Measurements from ENCODE around the gene MICU1.
"Not testable (repeated sequence)": the region's sequence is repeated elsewhere in the genome, so short reads cannot be mapped to it uniquely, and the experiment has no call there.

The MICU1 gene

GRCh38 chr10:72503241-72503640 lies 122.6 kb downstream of the MICU1 start:
- FAIRE-seq, result no peak

DNA sequence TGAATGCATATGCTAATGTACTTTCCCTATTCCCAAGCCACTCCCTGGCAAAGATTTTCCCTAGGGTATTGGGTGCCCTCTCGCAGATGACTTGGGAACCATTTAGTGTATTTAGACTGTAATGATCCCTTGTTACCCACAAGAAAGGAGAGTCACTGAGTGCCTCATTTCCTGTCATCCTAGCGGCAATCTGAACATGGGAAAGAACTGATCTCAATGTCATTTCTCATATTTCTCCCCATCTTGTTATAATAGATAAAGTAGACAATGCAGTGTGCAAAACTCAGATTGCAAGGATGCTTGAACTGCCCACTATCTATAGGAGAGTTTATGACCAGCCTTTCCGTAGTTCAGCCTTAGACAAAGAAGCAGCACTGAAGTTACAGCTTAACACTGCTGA lies 123.3 kb downstream of the MICU1 start:
- FAIRE-seq, result no peak

- FAIRE-seq, result no peak
Measured at GRCh38 chr10:72499701-72500100, 126.2 kb downstream of the MICU1 start.

DNA sequence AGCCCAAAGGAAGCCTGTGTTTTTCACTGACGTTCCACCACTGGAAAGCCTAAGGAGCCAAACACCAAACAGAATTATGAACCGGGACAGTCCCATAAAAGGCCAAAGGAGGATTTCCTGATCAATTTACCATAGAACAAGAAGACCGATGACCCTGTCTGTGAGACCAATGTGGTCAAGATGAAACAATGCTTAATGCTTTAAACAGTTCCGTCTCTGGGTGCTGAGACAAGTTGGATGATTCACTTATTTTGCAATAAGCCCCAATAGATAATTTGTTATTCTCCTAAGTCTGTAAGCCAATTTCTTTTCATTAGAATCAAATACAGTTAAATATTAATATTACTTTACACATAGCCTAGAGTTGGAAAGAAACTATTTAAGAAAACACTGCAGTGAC lies 134.9 kb downstream of the MICU1 start:
- no peak for FAIRE-seq

- no peak for FAIRE-seq
Measured at GRCh38 chr10:72487521-72487920, 138.4 kb downstream of the MICU1 start.

DNA sequence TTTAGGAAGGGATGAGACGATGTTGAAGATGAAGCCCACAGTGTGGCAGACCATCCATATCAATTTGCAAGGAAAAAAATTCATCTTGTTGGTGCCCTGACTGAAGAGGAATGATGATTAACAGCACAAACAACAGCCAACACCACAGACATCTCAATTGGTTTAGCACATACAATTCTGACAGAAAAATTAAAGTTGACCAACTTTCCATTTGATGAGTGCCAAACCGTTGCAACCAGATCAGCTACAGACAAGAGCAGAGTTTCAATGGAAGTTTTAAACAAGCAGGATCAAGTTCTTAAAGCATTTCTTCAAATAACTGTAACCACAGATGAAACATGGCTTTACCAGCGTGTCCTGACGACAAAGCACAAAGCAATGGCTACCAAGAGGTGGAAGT lies 138.8 kb downstream of the MICU1 start:
- no peak for FAIRE-seq

- FAIRE-seq, result no peak
Measured at GRCh38 chr10:72485701-72486100, 140.2 kb downstream of the MICU1 start.

- FAIRE-seq, result no peak
Measured at GRCh38 chr10:72484521-72484920, 141.4 kb downstream of the MICU1 start.

DNA sequence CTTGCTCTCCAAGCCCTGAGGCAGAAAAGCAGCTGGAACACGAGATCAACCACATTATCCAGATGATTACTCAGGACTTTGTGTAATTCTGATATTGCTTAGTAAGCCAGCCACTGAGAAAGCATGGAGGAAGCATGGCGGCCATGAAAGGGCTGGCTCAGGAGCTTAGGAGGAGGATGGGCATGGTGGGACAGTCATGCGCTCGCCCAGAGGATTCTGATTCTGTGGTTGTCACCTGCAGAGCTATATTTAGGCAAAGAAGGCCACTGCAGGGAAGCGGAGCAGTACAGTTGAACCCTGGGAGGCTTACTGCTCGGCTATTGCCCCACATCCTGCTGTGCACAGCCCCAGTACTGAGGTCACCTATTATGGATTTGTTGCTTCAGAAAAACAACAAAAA lies 142.4 kb downstream of the MICU1 start:
- no peak for FAIRE-seq

- FAIRE-seq, result no peak
Measured at GRCh38 chr10:72480861-72481260, 145.0 kb downstream of the MICU1 start.

- no peak for FAIRE-seq
Measured at GRCh38 chr10:72477463-72477862, 148.4 kb downstream of the MICU1 start.

DNA sequence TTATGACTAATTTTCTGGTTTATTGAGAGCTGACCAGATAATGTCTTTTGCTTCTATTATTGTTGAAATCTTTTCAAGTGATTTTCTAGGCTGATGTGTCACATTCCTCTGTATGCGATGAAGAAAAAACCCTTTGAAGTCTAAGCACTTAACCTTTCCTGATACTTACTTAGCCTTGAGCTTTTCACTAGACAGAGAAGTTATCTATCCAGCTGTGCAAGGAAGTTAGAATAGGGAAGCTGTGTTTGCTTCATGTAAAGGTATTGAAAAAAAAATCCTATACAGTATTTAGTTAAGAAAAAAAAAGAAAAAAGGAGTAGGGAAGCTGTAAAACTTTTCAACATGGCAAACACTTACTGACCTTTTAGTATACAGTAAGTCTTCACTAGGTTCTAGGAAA lies 153.6 kb downstream of the MICU1 start:
- FAIRE-seq, result no peak

- FAIRE-seq, result no peak
Measured at GRCh38 chr10:72470666-72471065, 155.2 kb downstream of the MICU1 start.

DNA sequence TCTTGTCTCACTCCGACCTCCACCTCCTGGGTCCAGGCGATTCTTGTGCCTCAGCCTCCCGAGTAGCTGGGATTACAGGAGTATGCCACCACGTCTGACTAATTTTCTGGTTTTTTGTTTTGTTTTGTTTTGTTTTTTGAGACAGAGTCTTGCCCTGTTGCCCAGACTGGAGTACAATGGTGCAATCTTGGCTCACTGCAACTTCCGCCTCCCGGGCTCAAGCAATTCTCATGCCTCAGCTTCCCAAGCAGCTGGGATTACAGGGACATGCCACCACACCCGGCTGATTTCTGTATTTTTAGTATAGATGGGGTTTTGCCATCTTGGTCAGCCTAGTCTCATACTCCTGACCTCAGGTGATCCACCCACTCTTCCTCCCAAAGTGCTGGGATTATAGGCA lies 158.8 kb downstream of the MICU1 start:
- FAIRE-seq, result not testable (repeated sequence)

- no peak for FAIRE-seq
Measured at GRCh38 chr10:72466018-72466417, 159.9 kb downstream of the MICU1 start.

GRCh38 chr10:72464438-72464837 lies 161.4 kb downstream of the MICU1 start:
- no peak for FAIRE-seq

DNA sequence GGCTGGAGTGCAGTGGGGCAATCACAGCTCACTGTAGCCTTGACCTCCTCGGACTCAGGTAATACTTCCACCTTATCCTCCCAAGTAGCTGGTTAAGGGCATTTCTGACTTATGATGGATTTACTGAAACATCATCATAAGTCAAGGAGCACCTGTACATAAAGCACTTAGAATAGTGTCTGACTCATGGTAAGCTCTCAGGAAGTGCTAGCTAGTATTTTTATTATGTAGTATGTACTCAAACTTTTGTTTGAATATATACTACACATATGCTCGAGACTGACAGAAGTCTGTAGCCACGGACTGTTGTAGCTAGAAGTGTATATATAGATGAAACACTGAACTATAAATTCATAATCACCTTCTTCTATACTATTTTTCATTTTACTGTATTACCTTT lies 163.6 kb downstream of the MICU1 start:
- FAIRE-seq, result no peak

DNA sequence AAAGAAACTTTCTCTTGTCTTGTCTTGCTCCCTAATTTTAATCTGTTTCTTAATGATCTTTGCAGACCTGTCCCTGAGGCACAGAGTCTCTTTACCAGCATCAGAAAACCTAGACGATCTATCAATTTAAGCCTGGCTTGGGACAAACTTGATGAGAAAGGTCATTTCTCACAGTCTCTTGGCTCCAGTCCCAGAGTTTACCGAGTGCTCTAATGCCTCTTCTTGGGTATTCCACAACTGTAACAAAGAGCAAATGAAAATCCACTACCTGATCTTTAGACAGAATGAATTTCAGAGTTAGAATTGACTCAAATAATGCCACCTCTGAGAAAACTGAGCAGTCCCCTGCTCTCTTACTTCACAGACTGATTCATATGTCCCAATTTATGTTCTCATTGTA lies 164.8 kb downstream of the MICU1 start:
- FAIRE-seq, result no peak

- no peak for FAIRE-seq
Measured at GRCh38 chr10:72460284-72460876, 165.5 kb downstream of the MICU1 start.

GRCh38 chr10:72459301-72459700 lies 166.6 kb downstream of the MICU1 start:
- no peak for FAIRE-seq

- FAIRE-seq, result no peak
Measured at GRCh38 chr10:72455889-72456595, 169.8 kb downstream of the MICU1 start.

DNA sequence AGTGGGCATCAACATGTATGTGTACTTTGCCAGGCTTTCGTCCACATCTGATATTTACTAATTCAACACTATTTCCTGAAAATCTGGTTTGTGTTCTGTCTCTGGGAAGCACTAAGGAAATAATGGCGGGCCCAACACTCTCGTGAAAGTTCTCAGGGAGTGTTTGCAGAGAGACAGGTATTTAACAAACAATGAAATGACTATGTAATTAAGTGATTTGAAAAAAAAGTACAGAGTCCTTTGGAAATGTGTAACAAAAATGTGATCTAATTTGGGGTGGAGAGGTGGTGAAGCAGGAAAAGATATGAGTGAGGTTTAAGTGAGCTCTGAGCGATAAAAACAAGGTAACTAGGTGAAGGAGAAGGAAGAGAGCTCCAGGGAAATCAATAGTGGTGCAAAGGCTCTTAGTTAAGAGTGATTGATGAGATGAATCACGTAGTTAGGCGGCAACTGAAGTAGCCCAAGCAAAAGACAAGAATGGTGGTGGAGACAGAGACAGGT lies 175.9 kb downstream of the MICU1 start:
- FAIRE-seq, result no peak

DNA sequence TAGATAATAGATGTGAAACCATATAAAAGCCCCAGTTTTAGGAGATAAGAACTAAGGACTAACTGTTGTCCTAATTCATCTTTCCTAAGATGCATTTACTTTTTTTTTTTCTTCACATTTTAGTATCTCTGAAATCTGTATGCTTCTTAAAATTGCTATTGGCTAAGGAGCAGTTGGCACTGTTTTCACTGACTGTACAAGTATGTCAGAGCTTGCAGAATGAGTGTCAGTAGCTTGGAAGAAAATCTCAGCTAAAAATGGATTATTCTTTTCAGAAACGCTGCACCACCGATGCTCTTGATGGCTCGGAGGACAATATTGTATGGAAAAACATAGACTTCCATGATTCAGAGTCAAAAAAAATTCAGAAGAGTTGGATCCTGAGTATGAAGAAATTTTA lies 180.0 kb downstream of the MICU1 start:
- no peak for FAIRE-seq

- FAIRE-seq, result not testable (repeated sequence)
Measured at GRCh38 chr10:72442969-72443368, 182.9 kb downstream of the MICU1 start.

GRCh38 chr10:72435570-72435969 lies 190.3 kb downstream of the MICU1 start:
- FAIRE-seq, result no peak

Data from TTC549 (cell line).